GM21825 (cell line): Measurements from ENCODE around the gene SMYD3.

Experiments
- ATAC-seq: cut with Tn5 transposase; IDR thresholded peaks from one replicate; pipeline ENCODE4 v1.9.1; 2021; ENCODE audit warnings: mild to moderate bottlenecking, moderate library complexity; ENCODE audit not compliant: unreplicated experiment

The SMYD3 gene

DNA sequence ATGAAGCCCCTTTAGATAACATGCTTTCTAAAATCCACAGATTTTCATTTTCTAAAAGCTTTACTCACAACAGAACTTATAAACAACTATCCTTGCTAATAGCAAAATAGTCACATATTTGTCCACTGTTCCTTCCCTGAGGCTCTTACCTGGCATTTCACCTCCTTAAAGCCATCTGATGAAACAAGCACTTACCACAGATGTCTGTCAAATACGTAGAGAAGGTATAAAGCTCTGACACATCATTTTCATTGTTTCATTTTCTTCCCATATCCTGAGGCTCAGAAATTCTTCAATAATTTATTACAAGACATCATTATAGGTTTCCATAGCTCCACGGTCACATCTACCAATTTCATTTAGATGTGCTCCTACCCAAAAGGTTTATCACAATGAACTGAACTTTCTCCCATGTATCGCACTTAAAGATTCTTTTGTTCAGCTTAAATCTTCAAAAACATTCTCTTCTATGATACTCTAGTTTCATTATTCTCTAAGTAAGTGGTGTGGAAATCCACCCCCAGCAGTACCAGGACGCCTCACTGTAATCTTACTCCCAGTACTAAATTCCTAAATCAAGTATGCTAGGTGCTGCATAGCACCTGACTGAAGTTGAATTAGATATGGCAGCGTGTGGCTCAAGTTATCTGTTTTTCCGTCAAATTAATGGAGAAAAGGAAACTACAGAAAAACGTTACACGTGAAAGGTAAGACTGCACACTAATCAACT is 569.6 kb downstream of the SMYD3 start:
- no peak for ATAC-seq

DNA sequence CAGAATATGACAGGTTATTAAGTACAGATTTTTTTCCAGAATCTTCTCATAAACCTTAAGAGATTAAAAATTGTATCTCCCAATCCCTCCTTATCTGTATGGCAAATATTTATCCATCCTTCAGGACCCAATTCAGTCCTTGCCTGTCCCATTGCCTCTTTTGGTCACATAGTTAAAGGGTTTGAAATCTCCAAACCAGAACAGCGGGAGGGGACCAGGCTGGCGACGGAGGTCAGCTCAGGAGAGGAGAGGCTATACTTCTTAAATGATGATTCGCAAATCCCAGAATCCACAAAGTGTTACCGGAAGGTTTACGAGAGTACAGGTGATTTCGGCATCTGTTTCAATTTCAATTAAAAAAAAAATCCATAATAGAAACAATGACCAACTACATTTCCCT is 572.7 kb downstream of the SMYD3 start:
- no peak for ATAC-seq

DNA sequence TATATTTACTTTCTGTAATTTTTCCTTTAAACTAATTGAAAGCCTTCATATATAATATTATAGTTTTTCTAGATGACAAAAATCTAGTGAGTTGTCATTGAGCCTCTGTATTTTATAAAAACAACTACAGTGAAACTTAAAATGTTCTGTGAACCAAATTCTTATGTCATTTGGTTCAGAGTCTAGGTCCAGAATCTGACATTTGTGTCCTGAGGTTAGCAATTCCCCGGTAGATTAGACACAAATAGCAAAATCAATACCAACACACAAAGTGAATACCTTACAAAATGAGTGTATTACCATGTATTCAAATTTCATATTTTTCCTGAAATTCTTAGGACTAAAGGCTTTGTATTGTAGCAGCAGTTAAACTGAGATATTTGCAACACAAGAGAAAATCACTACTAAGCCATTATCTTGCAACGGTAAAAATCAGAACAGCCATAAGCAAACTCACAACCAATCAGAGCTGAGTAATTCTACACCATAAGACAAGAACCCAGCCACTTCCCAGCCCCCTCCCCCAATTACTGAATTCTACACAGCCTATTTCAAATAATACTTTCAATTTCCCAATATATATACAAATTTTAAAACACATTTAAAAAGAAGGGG is 573.5 kb downstream of the SMYD3 start:
- ATAC-seq = no peak

DNA sequence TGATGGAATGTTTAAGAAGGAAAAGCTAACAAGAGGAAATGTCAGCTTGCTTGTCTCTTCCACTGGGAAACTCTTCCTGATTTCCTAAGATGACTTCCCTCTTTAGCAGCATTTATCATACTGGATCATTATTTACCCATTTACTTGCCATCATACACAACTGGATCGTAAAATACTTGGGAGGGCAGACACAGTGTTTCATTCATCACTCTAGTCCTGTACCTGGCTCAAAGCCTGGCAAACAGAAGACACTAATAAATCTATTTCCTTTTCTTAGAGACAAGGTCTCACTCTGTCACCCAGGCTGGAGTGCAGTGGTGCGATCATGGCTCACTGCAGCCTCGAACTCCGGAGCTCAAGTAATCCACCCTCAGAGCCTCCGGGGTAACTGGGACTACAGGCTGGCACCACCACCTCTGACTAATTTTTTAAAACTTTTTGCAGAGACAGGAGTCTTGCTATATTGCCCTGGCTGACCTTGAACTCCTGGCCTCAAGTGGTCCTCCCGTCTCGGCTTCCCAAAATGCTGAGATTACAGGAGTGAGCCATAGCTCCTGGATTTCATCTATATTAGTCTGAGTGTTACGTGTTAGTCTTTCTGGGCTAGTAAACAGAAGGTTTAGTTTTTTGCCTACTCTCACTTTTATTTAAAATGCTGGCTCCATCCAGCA is 574.6 kb downstream of the SMYD3 start:
- no peak for ATAC-seq

DNA sequence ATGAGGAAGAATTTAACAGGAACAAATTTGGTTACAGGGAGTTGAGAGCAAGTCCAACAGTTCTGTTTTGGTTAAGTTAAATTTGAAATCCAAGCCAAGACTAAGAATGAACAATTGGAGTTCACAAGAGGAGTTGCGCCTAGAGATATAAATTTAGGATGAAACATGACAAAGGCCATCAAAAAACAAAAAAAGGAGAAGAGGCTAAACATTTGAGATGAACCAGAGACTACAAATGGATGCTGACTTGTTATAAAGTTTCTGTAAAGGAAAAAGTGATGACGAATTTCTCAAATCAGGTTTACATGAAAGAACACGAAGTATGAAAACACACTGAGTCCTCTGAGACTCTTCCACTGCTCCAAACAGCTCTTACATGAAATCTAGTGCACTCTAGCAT is 575.6 kb downstream of the SMYD3 start:
- ATAC-seq = no peak

DNA sequence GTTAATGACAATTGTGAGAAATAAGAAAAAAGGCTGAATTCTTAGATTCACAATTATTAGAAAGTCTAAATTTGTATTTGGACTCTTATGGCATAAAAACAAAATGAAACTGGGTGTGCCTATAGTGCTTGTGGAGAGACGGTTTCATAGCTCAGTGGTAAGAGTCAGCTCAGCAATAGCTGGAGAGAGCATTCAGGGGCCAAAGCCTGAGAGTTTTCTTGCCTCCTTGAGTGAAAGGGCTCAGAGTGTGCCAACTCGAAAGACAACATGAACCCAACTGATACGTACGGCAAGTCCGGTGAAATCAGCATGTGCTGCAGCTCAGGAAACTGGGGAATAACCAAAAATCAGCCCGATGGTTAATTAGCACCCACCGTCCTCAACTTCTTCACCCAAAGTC is 577.9 kb downstream of the SMYD3 start:
- ATAC-seq = no peak

DNA sequence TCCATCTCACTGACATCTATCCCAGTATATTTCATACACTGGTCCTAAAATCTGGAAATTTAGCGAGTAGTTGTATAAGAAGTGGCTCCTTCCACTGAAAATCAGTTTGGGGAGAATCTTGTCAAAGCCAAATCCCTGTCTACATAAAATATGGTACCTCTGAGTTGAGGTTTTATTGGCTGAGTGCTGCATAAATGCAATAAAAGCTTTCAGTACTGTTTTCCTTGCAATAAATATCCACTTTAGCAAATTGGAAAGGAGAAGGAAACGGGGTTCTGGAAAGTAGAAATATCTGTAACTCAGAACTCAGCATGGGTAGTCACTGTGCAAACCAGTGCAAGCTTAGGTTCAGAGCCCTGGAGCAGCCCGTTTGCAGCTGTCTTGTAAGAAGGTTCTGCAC is 580.2 kb downstream of the SMYD3 start:
- ATAC-seq = no peak

DNA sequence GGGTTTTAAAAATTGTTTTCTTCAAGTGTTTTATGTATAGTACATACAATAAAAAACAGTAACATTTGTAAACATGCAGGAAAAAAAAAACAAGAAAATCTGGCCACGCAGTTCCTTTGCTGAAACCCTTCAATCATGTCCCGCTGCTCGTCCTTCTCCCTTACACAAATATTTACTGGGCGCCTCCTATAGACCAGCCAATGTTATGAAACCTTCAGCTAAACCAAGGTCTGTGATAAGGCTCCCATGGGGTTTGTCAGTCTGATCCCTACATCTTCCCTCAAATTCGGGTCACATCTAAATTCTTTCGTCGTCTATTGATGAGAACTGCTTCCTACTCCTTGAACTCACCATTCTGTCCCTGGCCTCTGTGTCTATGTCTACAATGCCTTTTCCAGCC is 583.9 kb downstream of the SMYD3 start:
- ATAC-seq = no peak

DNA sequence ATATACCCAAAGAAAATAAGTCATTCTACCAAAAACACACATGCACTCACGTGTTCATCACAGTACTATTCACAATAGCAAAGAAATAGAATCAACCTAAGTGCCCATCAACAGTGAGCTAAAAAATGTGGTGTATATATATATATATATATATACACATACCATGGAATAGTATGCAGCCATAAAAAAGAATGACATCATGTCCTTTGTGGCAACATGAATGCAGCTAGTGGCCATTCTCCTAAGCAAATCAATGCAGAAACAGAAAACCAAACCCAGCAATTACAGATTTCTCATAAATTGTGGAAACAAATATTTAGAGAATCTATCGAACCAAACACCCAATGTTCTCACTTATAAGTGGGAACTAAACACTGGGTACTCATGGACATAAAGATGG is 585.7 kb downstream of the SMYD3 start:
- no peak for ATAC-seq

DNA sequence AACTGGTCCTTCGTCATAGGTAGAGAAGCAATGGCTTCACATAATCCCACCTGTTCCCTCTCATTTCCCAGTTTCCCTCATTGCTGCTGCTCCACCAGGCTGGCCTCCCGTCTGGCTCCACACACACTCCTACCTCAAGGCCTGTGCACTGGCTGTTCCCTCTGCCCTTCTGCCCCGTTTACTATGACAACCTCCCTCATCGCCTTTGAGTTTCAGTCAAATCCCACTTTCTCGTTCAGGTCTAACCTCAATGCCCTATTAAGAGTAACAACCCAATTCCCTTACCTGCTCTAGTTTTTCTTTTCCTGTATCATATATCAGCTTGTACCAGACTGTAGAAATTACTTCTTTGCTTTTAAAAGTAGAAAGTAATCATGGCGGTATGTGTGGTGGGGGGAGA is 589.7 kb downstream of the SMYD3 start:
- no peak for ATAC-seq

DNA sequence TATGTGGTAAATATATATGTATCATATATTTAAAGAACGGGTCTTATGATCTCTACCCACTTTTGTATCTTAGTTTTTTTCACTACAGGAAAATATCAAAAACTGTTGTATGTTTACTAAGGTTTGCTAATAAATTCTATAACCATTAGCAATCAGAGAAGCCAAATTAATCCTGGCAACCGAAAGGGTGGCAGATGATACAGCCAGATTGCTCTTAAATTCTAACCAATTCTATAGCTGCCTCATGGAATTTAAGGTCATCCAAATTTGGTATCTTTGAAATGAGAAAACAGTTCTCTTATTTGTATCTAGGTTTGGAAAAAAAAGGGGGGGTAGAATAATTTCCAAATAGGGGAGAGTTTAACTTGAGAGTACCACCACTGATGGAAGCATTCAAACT is 591.2 kb downstream of the SMYD3 start:
- no peak for ATAC-seq

DNA sequence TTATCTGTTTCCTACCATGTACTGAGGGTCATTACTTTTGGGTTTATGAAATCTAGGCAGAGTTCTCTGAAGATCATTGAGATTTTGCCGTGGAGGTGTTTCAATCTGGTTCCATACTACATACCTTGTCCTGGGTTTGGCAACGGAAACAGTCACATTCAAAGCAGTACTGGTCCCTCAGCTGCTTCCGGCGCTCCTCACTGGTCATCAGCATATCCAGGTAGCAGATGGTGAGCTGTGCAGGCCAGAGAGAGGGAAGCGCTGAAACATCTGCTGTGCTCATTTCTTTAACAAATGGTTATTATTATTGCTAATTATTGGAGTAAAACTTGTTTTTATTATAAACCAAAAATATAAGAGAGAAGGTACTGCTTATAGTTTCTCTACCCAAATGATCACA is 591.7 kb downstream of the SMYD3 start:
- ATAC-seq = no peak

DNA sequence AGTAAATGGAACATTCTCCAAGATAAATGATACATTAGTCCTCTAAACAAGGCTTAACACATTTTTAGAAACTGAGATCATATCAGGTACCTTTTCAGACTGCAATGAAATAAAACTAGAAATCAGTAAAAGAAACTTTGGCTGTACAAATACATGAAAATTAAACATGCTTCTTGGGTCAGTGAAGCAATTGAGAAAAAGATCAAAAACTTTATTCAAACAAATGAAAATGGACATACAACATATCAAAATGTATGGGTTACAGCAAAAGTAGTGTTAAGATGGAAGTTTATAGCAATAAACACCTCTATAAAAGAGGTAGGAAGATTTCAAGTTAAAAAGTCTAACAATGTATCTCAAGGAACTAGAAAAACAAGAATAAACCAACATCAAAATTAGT is 598.5 kb downstream of the SMYD3 start:
- ATAC-seq = no peak

DNA sequence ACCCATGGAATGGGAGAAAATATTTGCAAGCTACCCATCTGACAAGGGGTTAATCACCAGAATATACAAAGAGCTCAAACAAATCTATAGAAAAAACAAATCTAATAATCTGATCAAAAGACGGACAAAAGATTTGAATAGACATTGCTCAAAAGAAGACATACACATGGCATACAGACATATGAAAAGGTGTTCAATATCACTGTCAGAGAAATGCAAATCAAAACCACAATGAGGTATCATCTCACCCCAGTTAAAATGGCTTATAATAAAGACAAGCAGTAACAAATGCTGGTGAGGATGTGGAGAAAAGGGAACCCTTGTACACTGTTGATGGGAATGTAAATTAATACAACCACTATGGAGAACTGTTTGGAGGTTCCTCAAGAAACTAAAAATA is 600.9 kb downstream of the SMYD3 start:
- no peak for ATAC-seq

DNA sequence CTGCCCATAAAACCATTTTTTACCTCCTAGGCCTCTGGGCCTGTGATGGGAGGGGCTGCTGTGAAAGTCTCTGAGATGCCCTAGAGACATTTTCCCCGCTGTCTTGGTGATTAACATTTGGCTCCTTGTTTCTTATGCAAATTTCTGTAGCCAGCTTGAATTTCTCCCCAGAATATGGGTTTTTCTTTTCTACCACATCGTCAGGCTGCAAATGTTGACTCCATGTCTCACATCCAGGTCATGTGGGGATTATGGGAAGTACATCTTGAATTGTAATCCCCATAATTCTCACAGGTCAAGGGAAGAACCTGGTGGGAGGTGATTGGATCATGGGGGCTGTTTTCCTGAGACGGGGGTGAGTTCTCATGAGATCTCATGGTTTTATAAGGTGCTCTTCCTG is 603.2 kb downstream of the SMYD3 start:
- ATAC-seq = no peak

DNA sequence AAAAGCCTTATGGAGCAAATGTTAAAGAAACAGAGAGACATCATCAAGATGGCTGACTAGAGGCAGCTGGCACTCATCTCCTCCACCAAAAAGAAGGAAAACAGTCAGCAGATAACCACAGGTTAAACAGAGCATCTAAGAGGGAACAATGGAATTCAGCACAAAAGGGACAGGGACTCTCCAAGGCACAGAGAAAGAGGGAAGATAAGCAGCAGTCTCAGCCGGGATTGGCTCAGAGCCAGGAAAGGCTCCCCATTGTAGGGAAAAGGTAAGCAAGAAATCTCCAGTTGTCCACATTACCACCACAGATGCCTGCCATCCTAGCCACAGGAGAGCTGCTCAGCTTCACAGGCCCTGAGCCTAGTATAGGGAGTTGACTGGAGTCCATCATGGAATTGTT is 605.5 kb downstream of the SMYD3 start:
- no peak for ATAC-seq

DNA sequence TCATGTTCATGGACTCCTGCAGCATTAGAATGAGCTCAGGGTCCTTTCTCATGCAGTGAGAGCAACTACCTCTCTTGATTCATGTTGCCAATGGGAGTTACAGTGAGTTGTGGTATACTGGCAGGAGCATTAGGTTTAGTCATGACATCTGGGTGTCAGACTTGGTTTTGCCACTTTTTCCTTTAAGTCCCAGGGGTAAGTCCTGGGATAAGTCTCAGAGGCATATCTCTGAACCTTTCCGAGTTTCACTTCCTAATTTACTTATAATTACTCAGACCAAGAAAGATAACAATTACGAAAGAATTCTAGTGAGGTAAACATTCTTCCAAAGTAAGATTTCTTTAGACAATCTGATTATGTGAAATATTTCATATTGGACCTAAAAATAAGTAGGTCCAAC is 606.0 kb downstream of the SMYD3 start:
- ATAC-seq = no peak

DNA sequence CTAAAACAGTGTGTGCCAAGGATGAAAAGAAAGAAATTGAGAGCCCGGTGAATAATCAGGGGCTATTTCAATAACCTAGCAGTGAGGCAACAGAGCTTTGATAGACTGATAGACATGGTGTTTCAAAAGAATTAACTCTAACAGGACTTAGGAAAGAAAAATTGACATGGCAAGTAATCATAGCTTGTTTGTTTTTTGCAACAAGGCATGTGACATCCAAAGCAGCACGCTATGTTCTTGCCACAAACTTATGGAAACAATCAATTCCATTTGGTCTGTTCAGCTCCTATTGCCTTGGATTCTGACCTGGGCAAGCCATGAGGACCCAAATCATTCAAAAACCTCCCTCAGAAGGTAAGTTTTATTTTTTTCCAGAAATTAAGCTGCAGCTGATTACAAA is 608.5 kb downstream of the SMYD3 start:
- no peak for ATAC-seq

DNA sequence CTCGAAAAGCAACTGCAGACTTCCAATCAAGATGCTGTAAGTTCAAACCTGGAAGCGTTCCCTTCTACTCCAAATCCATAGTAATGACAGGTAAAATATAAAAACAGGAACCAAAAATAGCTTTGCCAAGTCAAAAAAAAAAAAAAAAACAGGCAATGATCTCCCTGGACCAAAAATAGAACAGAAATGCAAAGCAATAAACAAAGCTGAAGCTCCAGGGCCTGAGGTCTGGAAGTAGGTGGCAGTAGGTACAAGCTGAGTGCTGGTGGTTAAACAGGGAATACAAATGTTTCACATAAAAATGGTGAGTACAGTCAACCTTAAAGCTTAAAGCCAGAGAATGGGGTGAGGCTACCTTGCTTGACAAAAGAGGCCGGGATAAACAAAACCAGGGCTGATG is 610.8 kb downstream of the SMYD3 start:
- ATAC-seq = no peak

DNA sequence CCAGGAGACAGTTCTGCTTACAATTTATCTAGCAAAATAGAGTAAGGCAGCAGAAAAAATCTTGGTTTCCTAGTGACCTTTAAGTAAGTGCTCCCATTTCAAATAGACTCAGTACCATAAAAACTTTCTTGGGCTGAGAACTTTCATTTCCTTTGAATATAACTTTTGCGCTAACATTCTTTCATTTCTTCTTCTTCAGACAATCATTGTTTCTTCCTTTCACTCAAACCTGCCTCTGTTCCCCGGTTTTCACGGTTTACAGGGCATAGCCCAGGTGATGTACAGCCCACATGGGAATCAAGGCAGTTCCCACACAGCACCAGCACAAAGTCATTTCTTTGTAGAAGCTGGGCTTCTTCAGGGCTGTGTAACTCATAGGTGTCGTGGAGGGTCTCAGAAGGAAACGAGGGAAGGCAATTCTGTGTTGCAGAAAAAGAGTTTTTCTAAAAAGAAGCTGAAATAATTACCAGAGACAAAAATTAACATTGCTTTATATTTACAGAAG is 611.6 kb downstream of the SMYD3 start:
- no peak for ATAC-seq

DNA sequence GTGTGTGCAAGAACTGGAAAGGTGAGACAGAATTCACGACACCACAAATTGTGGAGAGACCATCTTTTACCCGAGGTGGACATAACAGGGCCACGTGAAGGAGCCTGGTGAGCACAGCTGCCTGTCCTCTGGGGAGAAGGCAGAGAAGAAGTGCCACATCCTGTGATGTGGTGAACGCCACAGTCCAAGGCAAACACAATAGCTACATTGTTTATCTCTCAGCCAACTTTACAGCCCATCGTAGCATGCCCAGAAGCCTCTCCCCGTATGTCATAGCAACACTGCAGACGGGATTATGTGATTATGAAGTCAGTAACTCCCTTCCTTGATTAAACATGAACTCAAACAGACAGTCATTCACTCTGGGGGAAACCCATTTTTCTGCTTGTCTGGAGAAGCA is 612.2 kb downstream of the SMYD3 start:
- no peak for ATAC-seq

DNA sequence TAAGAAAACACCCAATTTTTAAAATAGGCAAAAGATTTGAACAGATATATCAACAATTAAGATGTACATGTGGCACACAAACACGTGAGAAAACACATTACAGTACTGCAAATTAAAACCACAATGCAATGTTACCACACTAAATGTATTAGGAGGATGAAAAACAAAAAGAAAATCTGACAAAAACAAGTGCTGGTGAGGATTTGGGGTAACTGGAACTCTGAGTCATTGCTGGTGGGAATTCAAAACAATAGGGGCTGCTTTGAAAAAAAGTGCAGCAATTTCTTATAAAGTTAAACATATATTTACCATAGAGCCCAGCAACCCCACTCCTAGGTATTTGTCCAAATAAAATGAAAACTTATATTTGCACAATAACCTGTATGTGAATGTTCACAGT is 614.1 kb downstream of the SMYD3 start:
- ATAC-seq = no peak
